Peyer's patch (tissue), 4 donors: ENCODE measurements around the gene UBD.

Experiments
- CTCF ChIP-seq, 6 experiments: fragments of 450-650 bp in 4 of 6; fragments of 200-600 bp in 2 of 6; sonication (generic) in 1 of 6; IDR thresholded peaks; one replicate each; pipeline ENCODE4 v1.5.1; 2017 to 2019; ENCODE audit warnings: antibody characterized with exemption in 6 of 6, mild to moderate bottlenecking in 3 of 6, moderate library complexity in 1 of 6
- POLR2A ChIP-seq, 2 donors: fragments of 450-650 bp; IDR thresholded peaks; one replicate each; pipeline ENCODE4 v1.5.1; 2017; ENCODE audit warnings: antibody characterized with exemption in 2 of 2, mild to moderate bottlenecking in 2 of 2, moderate library complexity in 2 of 2

DNA sequence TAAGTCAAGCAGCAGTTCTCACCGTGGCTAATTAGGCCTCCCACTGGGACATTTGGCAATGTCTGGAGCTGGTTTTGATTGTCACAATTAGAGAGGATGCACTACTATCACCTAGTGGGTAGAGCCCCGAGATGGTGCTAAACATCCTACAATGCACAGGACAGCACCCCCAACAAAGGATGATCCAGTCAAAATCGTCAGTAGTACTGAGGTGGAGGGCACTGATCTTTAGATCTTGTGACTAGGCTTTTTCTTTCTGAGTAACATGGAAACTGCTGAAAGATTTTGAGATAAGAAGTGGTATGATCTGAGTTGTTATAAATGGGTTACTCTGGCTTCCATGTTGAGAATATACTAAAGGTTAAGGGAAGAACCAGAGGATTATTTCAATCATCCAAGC, 12.0 kb downstream of the UBD start:
- TF ChIP-seq POLR2A (IDR thresholded peaks at IDR 0.05) (no peak), CTCF (IDR thresholded peaks at IDR 0.05) (no peak)
